ENCODE data around the gene ZNF106.
A peak's percentile ranks its signal among the peaks of the same experiment; 100 is the strongest.

Gene ZNF106

GRCh38 chr15:42385980-42386700 lies 104.8 kb downstream of the ZNF106 start:
- no peak for TF ChIP-seq CTCF (conservative IDR thresholded peaks at IDR 0.05; ENCODE audit: low read depth, low read length)
- H3K4me3 ChIP-seq (ENCODE audit: low read length), result no peak overlapping the region
- DNase-seq (ENCODE audit: low read depth), result no peak

- no peak overlapping the region for H3K4me3 ChIP-seq (ENCODE audit: low read length)
- TF ChIP-seq CTCF (conservative IDR thresholded peaks at IDR 0.05; ENCODE audit: low read depth, low read length), result peak; percentile 93
- no peak for DNase-seq (ENCODE audit: low read depth)
Measured at GRCh38 chr15:42385206-42385979, 105.5 kb downstream of the ZNF106 start.

- H3K4me3 ChIP-seq (ENCODE audit: low read length), result no peak overlapping the region
- no peak for TF ChIP-seq CTCF (conservative IDR thresholded peaks at IDR 0.05; ENCODE audit: low read depth, low read length)
- DNase-seq (ENCODE audit: low read depth), result no peak
Measured at GRCh38 chr15:42384597-42384996, 106.3 kb downstream of the ZNF106 start.

- no peak overlapping the region for H3K4me3 ChIP-seq (ENCODE audit: low read length)
- DNase-seq (ENCODE audit: low read depth), result no peak
- no peak for TF ChIP-seq CTCF (conservative IDR thresholded peaks at IDR 0.05; ENCODE audit: low read depth, low read length)
Measured at GRCh38 chr15:42378011-42378410, 112.9 kb downstream of the ZNF106 start.

- no peak overlapping the region for H3K4me3 ChIP-seq (ENCODE audit: low read length)
- TF ChIP-seq CTCF (conservative IDR thresholded peaks at IDR 0.05; ENCODE audit: low read depth, low read length), result no peak
- no peak for DNase-seq (ENCODE audit: low read depth)
Measured at GRCh38 chr15:42375941-42376340, 115.0 kb downstream of the ZNF106 start.

- H3K4me3 ChIP-seq (ENCODE audit: low read length), result no peak overlapping the region
- DNase-seq (ENCODE audit: low read depth), result no peak
- TF ChIP-seq CTCF (conservative IDR thresholded peaks at IDR 0.05; ENCODE audit: low read depth, low read length), result no peak
Measured at GRCh38 chr15:42375252-42375651, 115.7 kb downstream of the ZNF106 start.

GRCh38 chr15:42374810-42375209 lies 116.1 kb downstream of the ZNF106 start:
- DNase-seq (ENCODE audit: low read depth), result no peak
- no peak for TF ChIP-seq CTCF (conservative IDR thresholded peaks at IDR 0.05; ENCODE audit: low read depth, low read length)
- no peak overlapping the region for H3K4me3 ChIP-seq (ENCODE audit: low read length)
